Liver (tissue), 9 donors: Measurements from ENCODE around the gene FER. TPM values are rescaled to one million over a fixed set of nuclear protein-coding genes. Genes with fewer than 3 reads are reported as not detected.
"Not testable (repeated sequence)": the region's sequence is repeated elsewhere in the genome, so short reads cannot be mapped to it uniquely, and the experiment has no call there.

ENCODE experiments used
- DNase-seq: peaks from one replicate; pipeline ENCODE4 v3.0.0-alpha.2; 2017; ENCODE audit warnings: low spot score
- H3K27ac ChIP-seq, 2 donors: one replicate each; pipeline ENCODE4 v1.7.0; 2013; ENCODE audit warnings: inconsistent platforms in 2 of 2, low read length in 2 of 2, control low read depth in 1 of 2, low read depth in 1 of 2, mild to moderate bottlenecking in 1 of 2
- H3K27me3 ChIP-seq, 4 donors: one replicate each; pipeline versions ENCODE4 v1.6.1 to v1.7.0; 2013; ENCODE audit warnings: low read length in 3 of 4, inconsistent platforms in 1 of 4, mild to moderate bottlenecking in 1 of 4, moderate library complexity in 1 of 4; ENCODE audit not compliant: control insufficient read depth in 4 of 4, insufficient read depth in 4 of 4
- H3K36me3 ChIP-seq, 4 donors: one replicate each; pipeline versions ENCODE4 v1.6.1 to v1.7.0; 2013; ENCODE audit warnings: low read length in 3 of 4, mild to moderate bottlenecking in 3 of 4, low read depth in 1 of 4, moderate library complexity in 1 of 4; ENCODE audit not compliant: control insufficient read depth in 4 of 4, insufficient read depth in 3 of 4
- H3K4me1 ChIP-seq, 4 donors: one replicate each; pipeline versions ENCODE4 v1.6.1 to v1.7.0; 2013; ENCODE audit warnings: low read length in 3 of 4, mild to moderate bottlenecking in 3 of 4, moderate library complexity in 1 of 4; ENCODE audit not compliant: control insufficient read depth in 4 of 4, insufficient read depth in 4 of 4
- H3K4me3 ChIP-seq, 3 donors: one replicate each; pipeline versions ENCODE4 v1.6.1 to v1.7.0; 2013; ENCODE audit warnings: low read length in 3 of 3, control low read depth in 1 of 3, low read depth in 1 of 3, mild to moderate bottlenecking in 1 of 3
- H3K9ac ChIP-seq, 2 donors: one replicate each; pipeline ENCODE4 v1.7.0; 2013; ENCODE audit warnings: low read length in 2 of 2, mild to moderate bottlenecking in 2 of 2, moderate library complexity in 2 of 2, control low read depth in 1 of 2, low read depth in 1 of 2
- H3K9me3 ChIP-seq, 4 donors: one replicate each; pipeline versions ENCODE4 v1.6.1 to v1.7.0; 2013; ENCODE audit warnings: low read length in 3 of 4; ENCODE audit not compliant: control insufficient read depth in 4 of 4
- EGR1 ChIP-seq, 2 donors: IDR thresholded peaks; 2 replicates each; pipeline ENCODE4 v1.6.1; 2016 to 2018; ENCODE audit warnings: antibody characterized with exemption in 2 of 2, low read depth in 2 of 2
- FOXA1 ChIP-seq: IDR thresholded peaks from 2 replicates; pipeline ENCODE4 v1.6.1; 2016; ENCODE audit warnings: antibody characterized with exemption
- FOXA2 ChIP-seq: IDR thresholded peaks from 2 replicates; pipeline ENCODE4 v1.6.1; 2016; ENCODE audit warnings: antibody characterized with exemption
- GABPA ChIP-seq, 2 donors: IDR thresholded peaks in 1 of 2; conservative IDR thresholded peaks in 1 of 2; 2 replicates each; pipeline ENCODE4 v1.6.1; 2016; ENCODE audit warnings: antibody characterized with exemption in 2 of 2, mild to moderate bottlenecking in 1 of 2, moderate library complexity in 1 of 2
- HNF4G ChIP-seq: IDR thresholded peaks from 2 replicates; pipeline ENCODE4 v1.6.1; 2016; ENCODE audit warnings: antibody characterized with exemption
- JUND ChIP-seq, 2 donors: IDR thresholded peaks; 2 replicates each; pipeline ENCODE4 v1.6.1; 2016; ENCODE audit warnings: antibody characterized with exemption in 2 of 2
- NR2F2 ChIP-seq: IDR thresholded peaks from 2 replicates; pipeline ENCODE4 v1.6.1; 2016; ENCODE audit warnings: antibody characterized with exemption
- RAD21 ChIP-seq, 2 donors: IDR thresholded peaks; 2 replicates each; pipeline ENCODE4 v1.6.1; 2016; ENCODE audit warnings: antibody characterized with exemption in 2 of 2, mild to moderate bottlenecking in 2 of 2
- RXRA ChIP-seq, 2 donors: IDR thresholded peaks; 2 replicates each; pipeline ENCODE4 v1.6.1; 2017 to 2018; ENCODE audit warnings: antibody characterized with exemption in 2 of 2, mild to moderate bottlenecking in 1 of 2
- SP1 ChIP-seq: IDR thresholded peaks from 2 replicates; pipeline ENCODE4 v1.6.1; 2018; ENCODE audit warnings: antibody characterized with exemption, mild to moderate bottlenecking
- YY1 ChIP-seq: IDR thresholded peaks from 2 replicates; pipeline ENCODE4 v1.6.1; 2016; ENCODE audit warnings: antibody characterized with exemption, mild to moderate bottlenecking
- WGBS: extraction: QIAGEN DNeasy Blood & Tissue Kit; methylation state at CpG from one replicate; pipeline ENCODE4 v1.1.7; 2013; 5-methylcytosine and 5-hydroxymethylcytosine counted together
- polyA plus RNA-seq, 2 donors: library from polyadenylated mRNA; stranded (reverse) in 1 of 2; unstranded in 1 of 2; fragments of 200-250 nt in 1 of 2; fragments of >200 nt in 1 of 2; fragmentation: Nextera tagmentation in 1 of 2; extraction: Ambion mirVana in 1 of 2; gene quantifications; one replicate each; pipeline versions ENCODE4 v1.2.1 to v1.2.3, GENCODE V29; 2013 to 2015
- total RNA-seq, 2 donors: library from RNA; depleted of rRNA; stranded (reverse); fragments of >200 nt; gene quantifications; one replicate each; pipeline ENCODE4 v1.2.3, GENCODE V29; 2014
- TF ChIP-seq, protein P1 (sequence below): IDR thresholded peaks from 2 replicates; pipeline ENCODE4 v1.6.1; 2016; ENCODE audit warnings: antibody characterized with exemption, mild to moderate bottlenecking
- TF ChIP-seq, protein P2 (sequence below): fragments of 150-350 bp; IDR thresholded peaks from 2 replicates; pipeline ENCODE4 v1.5.1; 2017; ENCODE audit warnings: improper control_type of control experiment, low read depth, low read length; ENCODE audit not compliant: missing input control
- TF ChIP-seq, protein P3 (sequence below): IDR thresholded peaks from 2 replicates; pipeline ENCODE4 v1.6.1; 2016; ENCODE audit warnings: antibody characterized with exemption
- donor health status: healthy.
- donor health status: healthy.
- donor health status: healthy.
- donor health status: healthy.
- donor health status: healthy.

Gene FER
- total and polyA plus RNA-seq, 4 donors: 0.83 to 9.8 (median 5.9) TPM

- Histone ChIP-seq H3K4me1 (no peaks in the 10 kb centered on the region), H3K27ac (no peak overlapping the region), H3K9ac (no peak overlapping the region), H3K4me3 (no peak overlapping the region), H3K9me3 (peaks cover 0 to 2% (median 0%) of the 10 kb centered on the region in 4 donors), H3K27me3 (no peaks in the 10 kb centered on the region), H3K36me3 (no peaks in the 10 kb centered on the region)
- no peak for DNase-seq
- TF ChIP-seq YY1: no peak
- TF ChIP-seq HNF4G: no peak
- TF ChIP-seq FOXA1: no peak
- no peak for TF ChIP-seq GABPA (IDR thresholded peaks at IDR 0.05 in 1 of 2, conservative IDR thresholded peaks at IDR 0.05 in 1 of 2)
- TF ChIP-seq, protein P1, sequence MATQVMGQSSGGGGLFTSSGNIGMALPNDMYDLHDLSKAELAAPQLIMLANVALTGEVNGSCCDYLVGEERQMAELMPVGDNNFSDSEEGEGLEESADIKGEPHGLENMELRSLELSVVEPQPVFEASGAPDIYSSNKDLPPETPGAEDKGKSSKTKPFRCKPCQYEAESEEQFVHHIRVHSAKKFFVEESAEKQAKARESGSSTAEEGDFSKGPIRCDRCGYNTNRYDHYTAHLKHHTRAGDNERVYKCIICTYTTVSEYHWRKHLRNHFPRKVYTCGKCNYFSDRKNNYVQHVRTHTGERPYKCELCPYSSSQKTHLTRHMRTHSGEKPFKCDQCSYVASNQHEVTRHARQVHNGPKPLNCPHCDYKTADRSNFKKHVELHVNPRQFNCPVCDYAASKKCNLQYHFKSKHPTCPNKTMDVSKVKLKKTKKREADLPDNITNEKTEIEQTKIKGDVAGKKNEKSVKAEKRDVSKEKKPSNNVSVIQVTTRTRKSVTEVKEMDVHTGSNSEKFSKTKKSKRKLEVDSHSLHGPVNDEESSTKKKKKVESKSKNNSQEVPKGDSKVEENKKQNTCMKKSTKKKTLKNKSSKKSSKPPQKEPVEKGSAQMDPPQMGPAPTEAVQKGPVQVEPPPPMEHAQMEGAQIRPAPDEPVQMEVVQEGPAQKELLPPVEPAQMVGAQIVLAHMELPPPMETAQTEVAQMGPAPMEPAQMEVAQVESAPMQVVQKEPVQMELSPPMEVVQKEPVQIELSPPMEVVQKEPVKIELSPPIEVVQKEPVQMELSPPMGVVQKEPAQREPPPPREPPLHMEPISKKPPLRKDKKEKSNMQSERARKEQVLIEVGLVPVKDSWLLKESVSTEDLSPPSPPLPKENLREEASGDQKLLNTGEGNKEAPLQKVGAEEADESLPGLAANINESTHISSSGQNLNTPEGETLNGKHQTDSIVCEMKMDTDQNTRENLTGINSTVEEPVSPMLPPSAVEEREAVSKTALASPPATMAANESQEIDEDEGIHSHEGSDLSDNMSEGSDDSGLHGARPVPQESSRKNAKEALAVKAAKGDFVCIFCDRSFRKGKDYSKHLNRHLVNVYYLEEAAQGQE: no peak
- no peak for TF ChIP-seq RXRA (IDR thresholded peaks at IDR 0.05)
- TF ChIP-seq SP1: no peak
- TF ChIP-seq NR2F2: no peak
- no peak for TF ChIP-seq RAD21 (IDR thresholded peaks at IDR 0.05)
- TF ChIP-seq FOXA2: no peak
- TF ChIP-seq, protein P2, sequence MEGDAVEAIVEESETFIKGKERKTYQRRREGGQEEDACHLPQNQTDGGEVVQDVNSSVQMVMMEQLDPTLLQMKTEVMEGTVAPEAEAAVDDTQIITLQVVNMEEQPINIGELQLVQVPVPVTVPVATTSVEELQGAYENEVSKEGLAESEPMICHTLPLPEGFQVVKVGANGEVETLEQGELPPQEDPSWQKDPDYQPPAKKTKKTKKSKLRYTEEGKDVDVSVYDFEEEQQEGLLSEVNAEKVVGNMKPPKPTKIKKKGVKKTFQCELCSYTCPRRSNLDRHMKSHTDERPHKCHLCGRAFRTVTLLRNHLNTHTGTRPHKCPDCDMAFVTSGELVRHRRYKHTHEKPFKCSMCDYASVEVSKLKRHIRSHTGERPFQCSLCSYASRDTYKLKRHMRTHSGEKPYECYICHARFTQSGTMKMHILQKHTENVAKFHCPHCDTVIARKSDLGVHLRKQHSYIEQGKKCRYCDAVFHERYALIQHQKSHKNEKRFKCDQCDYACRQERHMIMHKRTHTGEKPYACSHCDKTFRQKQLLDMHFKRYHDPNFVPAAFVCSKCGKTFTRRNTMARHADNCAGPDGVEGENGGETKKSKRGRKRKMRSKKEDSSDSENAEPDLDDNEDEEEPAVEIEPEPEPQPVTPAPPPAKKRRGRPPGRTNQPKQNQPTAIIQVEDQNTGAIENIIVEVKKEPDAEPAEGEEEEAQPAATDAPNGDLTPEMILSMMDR: no peak
- TF ChIP-seq, protein P3, sequence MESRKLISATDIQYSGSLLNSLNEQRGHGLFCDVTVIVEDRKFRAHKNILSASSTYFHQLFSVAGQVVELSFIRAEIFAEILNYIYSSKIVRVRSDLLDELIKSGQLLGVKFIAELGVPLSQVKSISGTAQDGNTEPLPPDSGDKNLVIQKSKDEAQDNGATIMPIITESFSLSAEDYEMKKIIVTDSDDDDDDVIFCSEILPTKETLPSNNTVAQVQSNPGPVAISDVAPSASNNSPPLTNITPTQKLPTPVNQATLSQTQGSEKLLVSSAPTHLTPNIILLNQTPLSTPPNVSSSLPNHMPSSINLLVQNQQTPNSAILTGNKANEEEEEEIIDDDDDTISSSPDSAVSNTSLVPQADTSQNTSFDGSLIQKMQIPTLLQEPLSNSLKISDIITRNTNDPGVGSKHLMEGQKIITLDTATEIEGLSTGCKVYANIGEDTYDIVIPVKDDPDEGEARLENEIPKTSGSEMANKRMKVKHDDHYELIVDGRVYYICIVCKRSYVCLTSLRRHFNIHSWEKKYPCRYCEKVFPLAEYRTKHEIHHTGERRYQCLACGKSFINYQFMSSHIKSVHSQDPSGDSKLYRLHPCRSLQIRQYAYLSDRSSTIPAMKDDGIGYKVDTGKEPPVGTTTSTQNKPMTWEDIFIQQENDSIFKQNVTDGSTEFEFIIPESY: no peak
- TF ChIP-seq JUND (IDR thresholded peaks at IDR 0.05): no peak
- no peak for TF ChIP-seq EGR1 (IDR thresholded peaks at IDR 0.05; ENCODE audit: low read depth in 2 of 2)
- 89% methylated on average over 1 of the region's 1 CpG for WGBS
Measured at GRCh38 chr5:108989761-108990392, 242.2 kb downstream of the FER start.

GRCh38 chr5:108992396-108993085, 244.8 kb downstream of the FER start:
- not testable (repeated sequence) for H3K9ac ChIP-seq, H3K9me3 ChIP-seq, H3K4me1 ChIP-seq, H3K36me3 ChIP-seq, H3K27ac ChIP-seq, DNase-seq, H3K27me3 ChIP-seq, H3K4me3 ChIP-seq
- 97% methylated on average over 45 of the region's 47 CpGs for WGBS

DNA sequence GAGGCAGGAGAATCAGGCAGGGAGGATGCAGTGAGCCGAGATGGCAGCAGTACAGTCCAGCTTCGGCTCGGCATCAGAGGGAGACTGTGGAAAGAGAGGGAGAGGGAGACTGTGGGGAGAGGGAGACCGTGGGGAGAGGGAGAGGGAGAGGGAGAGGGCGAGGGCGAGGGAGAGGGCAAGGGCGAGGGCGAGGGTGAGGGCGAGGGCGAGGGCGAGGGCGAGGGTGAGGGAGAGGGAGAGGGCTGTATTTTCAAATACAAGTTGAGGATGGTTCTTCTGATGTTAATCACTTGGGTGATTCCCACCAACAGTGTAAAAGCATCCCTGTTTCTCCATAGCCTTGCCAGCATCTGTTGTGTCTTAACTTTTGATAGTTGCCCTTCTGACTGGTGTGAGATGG, 245.7 kb downstream of the FER start:
- H3K27ac ChIP-seq, H3K9ac ChIP-seq, H3K9me3 ChIP-seq, H3K4me3 ChIP-seq, H3K36me3 ChIP-seq, H3K27me3 ChIP-seq, DNase-seq, H3K4me1 ChIP-seq: not testable (repeated sequence)
- WGBS: 93% methylated on average over 12 of the region's 12 CpGs
